Measurements from ENCODE around the gene GTF3C4. TPM values are rescaled to one million over a fixed set of nuclear protein-coding genes. Genes with fewer than 3 reads are reported as not detected.

The GTF3C4 gene
- total and polyA plus RNA-seq, 11 donors = 1.4 to 11.7 (median 8.8) TPM

DNA sequence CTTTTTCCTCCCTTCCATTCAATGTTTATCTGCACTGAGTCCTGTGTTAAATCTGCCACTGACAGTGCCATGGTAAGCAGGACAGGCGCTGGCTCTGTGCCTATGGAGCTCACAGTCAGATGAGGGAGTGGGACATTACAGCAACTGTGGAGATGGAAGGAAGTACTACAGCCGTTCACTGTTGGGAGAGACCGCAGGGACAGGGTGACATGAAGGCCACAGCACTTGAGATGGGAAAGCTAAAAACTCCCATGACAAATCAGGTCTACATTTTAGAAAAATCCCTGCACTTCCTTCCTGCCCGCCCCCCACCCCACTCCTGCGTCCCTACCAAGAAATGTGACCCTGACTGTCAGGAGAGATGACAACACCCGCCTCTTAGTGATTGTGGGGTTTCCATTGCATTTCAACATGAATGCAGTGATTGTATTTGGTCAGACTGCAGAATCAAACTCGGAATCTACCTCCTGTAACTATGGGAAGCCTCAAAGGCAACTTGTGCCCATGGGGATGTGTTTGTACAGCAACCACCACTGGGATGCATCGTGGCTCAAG lies 56.4 kb downstream of the GTF3C4 start:
- ATAC-seq = no peak
- 52 to 67% (median 61%) methylated on average over 8 of the region's 8 CpGs for WGBS, 4 donors
- H3K27me3 ChIP-seq = peaks cover 0 to 5% (median 0%) of the 10 kb centered on the region in 9 donors

DNA sequence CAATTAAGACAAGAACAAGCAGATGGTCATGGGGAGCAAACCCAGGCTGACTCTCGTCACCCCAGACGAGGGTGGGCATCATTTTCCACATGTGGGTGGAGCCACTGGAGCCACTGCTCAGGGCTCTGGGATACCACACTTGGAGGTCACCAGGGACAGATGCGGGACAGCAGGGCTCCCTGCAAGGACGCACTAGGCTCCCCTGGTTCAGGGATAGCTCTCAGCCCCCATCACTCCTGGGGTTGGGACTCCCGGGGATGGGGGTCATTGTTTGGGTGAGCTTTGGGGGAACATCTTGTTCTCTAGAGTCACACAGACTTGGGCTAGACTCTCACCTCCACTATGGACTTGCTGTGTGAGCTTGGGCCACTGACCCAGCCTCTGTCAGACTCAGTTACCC lies 57.8 kb downstream of the GTF3C4 start:
- Histone ChIP-seq H3K27me3 (peaks cover 0 to 4% (median 0%) of the 10 kb centered on the region in 9 donors), H3K4me3 (no peak overlapping the region), H3K4me1 (no peaks in the 10 kb centered on the region), H3K27ac (no peak overlapping the region), H3K36me3 (no peaks in the 10 kb centered on the region), H3K9me3 (no peaks in the 10 kb centered on the region)
- ATAC-seq = no peak
- no peak for DNase-seq
- intact Hi-C loops (cut with DNase I) = no loop called here
- no peak for TF ChIP-seq POLR2A (IDR thresholded peaks at IDR 0.05)
- TF ChIP-seq, protein P1, sequence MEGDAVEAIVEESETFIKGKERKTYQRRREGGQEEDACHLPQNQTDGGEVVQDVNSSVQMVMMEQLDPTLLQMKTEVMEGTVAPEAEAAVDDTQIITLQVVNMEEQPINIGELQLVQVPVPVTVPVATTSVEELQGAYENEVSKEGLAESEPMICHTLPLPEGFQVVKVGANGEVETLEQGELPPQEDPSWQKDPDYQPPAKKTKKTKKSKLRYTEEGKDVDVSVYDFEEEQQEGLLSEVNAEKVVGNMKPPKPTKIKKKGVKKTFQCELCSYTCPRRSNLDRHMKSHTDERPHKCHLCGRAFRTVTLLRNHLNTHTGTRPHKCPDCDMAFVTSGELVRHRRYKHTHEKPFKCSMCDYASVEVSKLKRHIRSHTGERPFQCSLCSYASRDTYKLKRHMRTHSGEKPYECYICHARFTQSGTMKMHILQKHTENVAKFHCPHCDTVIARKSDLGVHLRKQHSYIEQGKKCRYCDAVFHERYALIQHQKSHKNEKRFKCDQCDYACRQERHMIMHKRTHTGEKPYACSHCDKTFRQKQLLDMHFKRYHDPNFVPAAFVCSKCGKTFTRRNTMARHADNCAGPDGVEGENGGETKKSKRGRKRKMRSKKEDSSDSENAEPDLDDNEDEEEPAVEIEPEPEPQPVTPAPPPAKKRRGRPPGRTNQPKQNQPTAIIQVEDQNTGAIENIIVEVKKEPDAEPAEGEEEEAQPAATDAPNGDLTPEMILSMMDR (IDR thresholded peaks at IDR 0.05) = no peak
- WGBS, 4 donors = 76 to 87% (median 84%) methylated on average over 4 to 5 of the region's 5 CpGs

More for the DNA sequence above, 56.4 kb downstream of the GTF3C4 start:
- no peak for DNase-seq
- TF ChIP-seq POLR2A (IDR thresholded peaks at IDR 0.05) = no peak
- TF ChIP-seq, protein P1 (IDR thresholded peaks at IDR 0.05) = no peak
- Histone ChIP-seq H3K4me1 (no peaks in the 10 kb centered on the region), H3K27ac (no peak overlapping the region), H3K4me3 (no peak overlapping the region), H3K36me3 (no peaks in the 10 kb centered on the region), H3K9me3 (no peaks in the 10 kb centered on the region)
- intact Hi-C loops (cut with DNase I) = no loop called here

DNA sequence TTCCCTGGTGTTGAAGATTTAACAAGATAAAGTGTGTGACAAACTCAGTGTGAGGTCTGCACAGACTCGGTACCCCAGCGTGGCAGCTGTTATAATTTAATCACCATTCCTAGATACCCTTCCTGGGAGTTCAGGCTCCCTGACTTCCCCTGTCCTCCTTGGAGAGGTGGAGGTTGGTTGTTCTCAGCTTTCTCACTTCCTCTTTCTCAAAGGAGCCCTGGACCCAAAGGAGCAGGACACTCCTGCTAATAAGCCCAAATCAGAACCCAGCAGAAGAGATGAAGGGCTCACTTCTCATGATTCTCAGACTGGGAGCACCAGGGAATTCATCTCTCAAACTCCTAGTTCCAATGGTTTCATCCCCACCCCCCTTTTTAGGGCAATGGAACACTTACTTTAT lies 58.2 kb downstream of the GTF3C4 start:
- H3K4me3 ChIP-seq = no peak overlapping the region
- no peak overlapping the region for H3K27ac ChIP-seq
- no peak for TF ChIP-seq POLR2A (IDR thresholded peaks at IDR 0.05)
- TF ChIP-seq, protein P1 (IDR thresholded peaks at IDR 0.05) = no peak
- H3K9me3 ChIP-seq = no peaks in the 10 kb centered on the region
- H3K4me1 ChIP-seq = no peaks in the 10 kb centered on the region
- intact Hi-C loops (cut with DNase I) = no loop called here
- peaks cover 0 to 4% (median 0%) of the 10 kb centered on the region in 9 donors for H3K27me3 ChIP-seq
- 35 to 73% (median 50%) methylated on average over 2 of the region's 2 CpGs for WGBS, 4 donors
- no peaks in the 10 kb centered on the region for H3K36me3 ChIP-seq
- no peak for DNase-seq
- no peak for ATAC-seq

DNA sequence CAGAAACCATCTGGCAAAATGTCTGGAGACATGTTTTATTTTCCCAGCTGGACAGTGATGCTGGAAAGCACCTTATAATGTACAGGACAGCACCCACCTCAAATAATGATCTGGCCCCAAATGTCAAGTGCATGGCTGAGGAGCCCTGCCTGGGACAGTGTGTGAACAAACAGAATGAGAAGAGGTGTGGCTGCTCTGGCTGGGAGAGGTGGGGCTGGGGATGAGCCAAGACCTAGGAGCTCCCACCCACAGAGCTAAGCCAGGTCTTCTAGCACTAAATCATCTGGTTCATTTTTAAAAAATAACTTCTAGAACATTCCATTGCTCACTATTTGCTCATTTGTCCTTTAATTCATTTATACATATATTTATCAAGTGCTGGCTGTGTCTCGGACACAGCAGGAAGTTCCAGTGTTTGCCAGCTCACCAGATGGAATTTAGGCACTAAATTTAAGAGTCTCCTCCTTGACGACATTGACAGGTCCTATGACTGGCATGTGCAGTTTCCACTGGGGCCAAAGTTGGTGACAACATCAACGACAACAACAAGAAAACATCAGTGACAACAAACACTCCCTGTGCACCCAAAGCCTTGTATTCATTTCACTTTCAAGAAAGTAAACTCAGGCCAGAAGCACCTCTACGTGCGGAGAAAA lies 59.1 kb downstream of the GTF3C4 start:
- no peak overlapping the region for H3K4me3 ChIP-seq
- intact Hi-C loops (cut with DNase I) = no loop called here
- TF ChIP-seq, protein P1 (IDR thresholded peaks at IDR 0.05) = no peak
- no peak for TF ChIP-seq POLR2A (IDR thresholded peaks at IDR 0.05)
- DNase-seq = no peak
- H3K9me3 ChIP-seq = no peaks in the 10 kb centered on the region
- no peaks in the 10 kb centered on the region for H3K36me3 ChIP-seq
- 57 to 65% (median 59%) methylated on average over 5 of the region's 5 CpGs for WGBS, 4 donors
- ATAC-seq = no peak
- H3K27me3 ChIP-seq = no peaks in the 10 kb centered on the region
- no peak overlapping the region for H3K27ac ChIP-seq
- H3K4me1 ChIP-seq = no peaks in the 10 kb centered on the region

Measured in heart left ventricle (tissue), 16 donors.